ENCODE data around the gene SLC16A4.
"Not testable (repeated sequence)": the region's sequence is repeated elsewhere in the genome, so short reads cannot be mapped to it uniquely, and the experiment has no call there.

Gene SLC16A4

GRCh38 chr1:110407260-110408210 is 16.7 kb upstream of the SLC16A4 start, which contains the start of gene LAMTOR5:
Gene LAMTOR5 (minus strand): TSS chr1:110407694. CDS start chr1:110407620, 74 bp downstream.
- peak; percentile 95 for DNase-seq

- not testable (repeated sequence) for DNase-seq
These were observed 15.6 kb upstream of the SLC16A4 start for GRCh38 chr1:110406407-110406806.

- no peak for DNase-seq
These were observed 13.6 kb upstream of the SLC16A4 start for GRCh38 chr1:110404401-110404800.

GRCh38 chr1:110403805-110404204 is 13.0 kb upstream of the SLC16A4 start:
- no peak for DNase-seq

GRCh38 chr1:110396259-110396958 is 5.6 kb upstream of the SLC16A4 start:
- DNase-seq: not testable (repeated sequence)

GRCh38 chr1:110394493-110394820 is 3.6 kb upstream of the SLC16A4 start:
- DNase-seq: no peak

- no peak for DNase-seq
These were observed 3.1 kb upstream of the SLC16A4 start for GRCh38 chr1:110393691-110394492.

GRCh38 chr1:110393286-110393685 is 2.5 kb upstream of the SLC16A4 start:
- no peak for DNase-seq

GRCh38 chr1:110390096-110390495 is 730 bp downstream of the SLC16A4 start:
- DNase-seq: no peak

GRCh38 chr1:110387048-110387754 is 3.6 kb downstream of the SLC16A4 start:
- peak; percentile 50 for DNase-seq

- no peak for DNase-seq
These were observed 5.5 kb downstream of the SLC16A4 start for GRCh38 chr1:110385369-110385768.

GRCh38 chr1:110384581-110385321 is 6.1 kb downstream of the SLC16A4 start:
- no peak for DNase-seq

- no peak for DNase-seq
These were observed 7.4 kb downstream of the SLC16A4 start for GRCh38 chr1:110383251-110383990.

GRCh38 chr1:110380672-110381283 is 10.0 kb downstream of the SLC16A4 start:
- no peak for DNase-seq

GRCh38 chr1:110375490-110375889 is 15.3 kb downstream of the SLC16A4 start:
- no peak for DNase-seq

- peak; percentile 56 for DNase-seq
These were observed 20.0 kb downstream of the SLC16A4 start for GRCh38 chr1:110370827-110371226.

GRCh38 chr1:110364221-110364620 is 26.6 kb downstream of the SLC16A4 start:
- DNase-seq: no peak

- no peak for DNase-seq
These were observed 29.0 kb downstream of the SLC16A4 start for GRCh38 chr1:110361856-110362255.

GRCh38 chr1:110360431-110360830 is 30.4 kb downstream of the SLC16A4 start:
- DNase-seq: no peak

GRCh38 chr1:110356379-110356778 is 34.4 kb downstream of the SLC16A4 start:
- no peak for DNase-seq

- DNase-seq: no peak
These were observed 35.5 kb downstream of the SLC16A4 start for GRCh38 chr1:110355321-110355720.

Data from activated CD4-positive, alpha-beta T cell treated with anti-CD3 and anti-CD28 coated beads, Interleukin-2, amount 50 U/mL, for 16 hours (primary cell).